Activated CD4-positive, alpha-beta T cell treated with anti-CD3 and anti-CD28 coated beads for 36 hours (primary cell): ENCODE results near the gene CYP19A1. TPM values are rescaled to one million over a fixed set of nuclear protein-coding genes. Genes with fewer than 3 reads are reported as not detected.

Source experiments
- ATAC-seq: fragments of 200-7000 bp; cut with Tn5 transposase; one replicate; pipeline ENCODE4 v1.10.0; 2021; ENCODE audit warnings: mild to moderate bottlenecking, moderate library complexity
- CTCF ChIA-PET: fragments of 350-600 bp; sonication (Branson Sonifier 250); formaldehyde crosslinking; loops from one replicate; lab custom pipeline; 2021; ENCODE audit warnings: antibody characterized with exemption; lab: Charles Lee
- POLR2A ChIA-PET: fragments of 350-600 bp; sonication (Branson Sonifier 250); formaldehyde crosslinking; loops from one replicate; lab custom pipeline; 2021; ENCODE audit warnings: antibody characterized with exemption, inconsistent platforms; lab: Charles Lee
- DNase-seq: peaks from one replicate; pipeline ENCODE4 v3.0.0-alpha.2; 2020
- H3K27ac Mint-ChIP-seq: one replicate; pipeline ENCODE4 v1.8.0; 2021; ENCODE audit warnings: mixed read lengths
- H3K27me3 Mint-ChIP-seq: one replicate; pipeline ENCODE4 v1.8.0; 2021; ENCODE audit warnings: mixed read lengths
- H3K36me3 Mint-ChIP-seq: one replicate; pipeline ENCODE4 v1.8.0; 2021; ENCODE audit warnings: low read depth, mixed read lengths
- H3K4me1 Mint-ChIP-seq: one replicate; pipeline ENCODE4 v1.8.0; 2021; ENCODE audit warnings: mixed read lengths
- H3K4me3 Mint-ChIP-seq: one replicate; pipeline ENCODE4 v1.8.0; 2021; ENCODE audit warnings: mild to moderate bottlenecking, moderate library complexity, mixed read lengths
- H3K9me3 Mint-ChIP-seq: one replicate; pipeline ENCODE4 v1.8.0; 2021; ENCODE audit warnings: low read depth, mixed read lengths
- intact Hi-C, 2 experiments: fragments of 100-400 bp; cut with DNase I in 1 of 2; cut with micrococcal nuclease in 1 of 2; formaldehyde crosslinking; loops; one replicate each; pipeline versions ENCODE4 v1.14.2 to v1.15.1; 2022 to 2024; cut with DNase I, micrococcal nuclease
- total RNA-seq, 2 experiments: library from RNA; stranded (reverse); gene quantifications; one replicate each; pipeline ENCODE4 v1.2.3, GENCODE V29; 2021

CYP19A1 gene
- total RNA-seq, 2 experiments from 2014 or later: not detected

- Mint-ChIP-seq H3K9me3 (no peaks in the 10 kb centered on the region), H3K27me3 (no peaks in the 10 kb centered on the region), H3K27ac (no peak overlapping the region), H3K36me3 (no peaks in the 10 kb centered on the region), H3K4me3 (no peak overlapping the region), H3K4me1 (no peaks in the 10 kb centered on the region)
- CTCF ChIA-PET: no interaction called here
- intact Hi-C loops: no loop called here
- POLR2A ChIA-PET: no interaction called here
- ATAC-seq: no peak
- DNase-seq: no peak
Observed at GRCh38 chr15:51375966-51376640, 37.7 kb upstream of the CYP19A1 start.

- Mint-ChIP-seq H3K27me3 (no peaks in the 10 kb centered on the region), H3K9me3 (no peaks in the 10 kb centered on the region), H3K27ac (no peak overlapping the region), H3K4me1 (no peaks in the 10 kb centered on the region), H3K36me3 (no peaks in the 10 kb centered on the region), H3K4me3 (no peak overlapping the region)
- ChIA-PET POLR2A (no interaction called here), CTCF (interaction anchor here (0.8 kb wide), 1 partner anchor 20 kb away, joined by 3 read pairs; no protein-coding TSS in a partner anchor)
- DNase-seq (no peak), ATAC-seq (no peak)
- intact Hi-C loops: no loop called here
Observed at GRCh38 chr15:51374131-51374530, 35.7 kb upstream of the CYP19A1 start.

- intact Hi-C loops: no loop called here
- no peaks in the 10 kb centered on the region for H3K9me3 Mint-ChIP-seq
- ATAC-seq: no peak
- H3K4me1 Mint-ChIP-seq: no peaks in the 10 kb centered on the region
- no peaks in the 10 kb centered on the region for H3K36me3 Mint-ChIP-seq
- no peaks in the 10 kb centered on the region for H3K27me3 Mint-ChIP-seq
- ChIA-PET CTCF (interaction anchor here (0.7 to 1.7 kb wide), 2 partner anchors 9 to 208 kb away, joined by 3 to 5 read pairs; no protein-coding TSS in a partner anchor), POLR2A (no interaction called here)
- DNase-seq: no peak
- no peak overlapping the region for H3K4me3 Mint-ChIP-seq
- no peak overlapping the region for H3K27ac Mint-ChIP-seq
Observed at GRCh38 chr15:51371266-51371665, 32.9 kb upstream of the CYP19A1 start.

GRCh38 chr15:51369451-51369761 is 31.0 kb upstream of the CYP19A1 start:
- Mint-ChIP-seq H3K4me1 (no peaks in the 10 kb centered on the region), H3K9me3 (no peaks in the 10 kb centered on the region), H3K27me3 (no peaks in the 10 kb centered on the region), H3K4me3 (no peak overlapping the region), H3K27ac (no peak overlapping the region), H3K36me3 (no peaks in the 10 kb centered on the region)
- ATAC-seq: no peak
- CTCF ChIA-PET: interaction anchor here (1.0 to 1.5 kb wide), 2 partner anchors 11 to 31 kb away, joined by 3 to 8 read pairs; no protein-coding TSS in a partner anchor
- intact Hi-C loops: no loop called here
- POLR2A ChIA-PET: no interaction called here
- DNase-seq: no peak

GRCh38 chr15:51368751-51369450 is 30.5 kb upstream of the CYP19A1 start:
- ChIA-PET CTCF (interaction anchor here (1.0 to 1.5 kb wide), 2 partner anchors 11 to 31 kb away, joined by 3 to 8 read pairs; no protein-coding TSS in a partner anchor), POLR2A (no interaction called here)
- no peak overlapping the region for H3K4me3 Mint-ChIP-seq
- no peaks in the 10 kb centered on the region for H3K4me1 Mint-ChIP-seq
- intact Hi-C loops: no loop called here
- no peaks in the 10 kb centered on the region for H3K27me3 Mint-ChIP-seq
- DNase-seq: no peak
- no peaks in the 10 kb centered on the region for H3K9me3 Mint-ChIP-seq
- no peaks in the 10 kb centered on the region for H3K36me3 Mint-ChIP-seq
- ATAC-seq: no peak
- H3K27ac Mint-ChIP-seq: no peak overlapping the region

- DNase-seq (no peak), ATAC-seq (no peak)
- POLR2A ChIA-PET: no interaction called here
- Mint-ChIP-seq H3K27ac (no peak overlapping the region), H3K27me3 (no peaks in the 10 kb centered on the region), H3K36me3 (no peaks in the 10 kb centered on the region), H3K4me1 (no peaks in the 10 kb centered on the region), H3K9me3 (no peaks in the 10 kb centered on the region), H3K4me3 (no peak overlapping the region)
- CTCF ChIA-PET: interaction anchor here (1.0 kb wide), 1 partner anchor 32 kb away, joined by 3 read pairs; no protein-coding TSS in a partner anchor
- intact Hi-C loops: no loop called here
Observed at GRCh38 chr15:51368307-51368706, 29.9 kb upstream of the CYP19A1 start.

GRCh38 chr15:51367322-51367976 is 29.1 kb upstream of the CYP19A1 start:
- no peaks in the 10 kb centered on the region for H3K36me3 Mint-ChIP-seq
- DNase-seq: no peak
- no peak for ATAC-seq
- no peak overlapping the region for H3K4me3 Mint-ChIP-seq
- no peaks in the 10 kb centered on the region for H3K4me1 Mint-ChIP-seq
- no peaks in the 10 kb centered on the region for H3K9me3 Mint-ChIP-seq
- intact Hi-C loops: no loop called here
- no peak overlapping the region for H3K27ac Mint-ChIP-seq
- no peaks in the 10 kb centered on the region for H3K27me3 Mint-ChIP-seq
- ChIA-PET POLR2A (no interaction called here), CTCF (no interaction called here)

- Mint-ChIP-seq H3K36me3 (no peaks in the 10 kb centered on the region), H3K4me1 (no peaks in the 10 kb centered on the region), H3K9me3 (no peaks in the 10 kb centered on the region), H3K27ac (no peak overlapping the region), H3K4me3 (no peak overlapping the region), H3K27me3 (no peaks in the 10 kb centered on the region)
- ChIA-PET CTCF (no interaction called here), POLR2A (no interaction called here)
- DNase-seq: no peak
- no peak for ATAC-seq
- intact Hi-C loops: no loop called here
Observed at GRCh38 chr15:51366920-51367319, 28.5 kb upstream of the CYP19A1 start.

- ChIA-PET CTCF (interaction anchor here (1.3 kb wide), 1 partner anchor 203 kb away, joined by 4 read pairs; no protein-coding TSS in a partner anchor), POLR2A (no interaction called here)
- intact Hi-C loops: no loop called here
Observed at GRCh38 chr15:51366071-51366470, 27.7 kb upstream of the CYP19A1 start.

GRCh38 chr15:51365417-51365816 is 27.0 kb upstream of the CYP19A1 start:
- Mint-ChIP-seq H3K4me3 (no peak overlapping the region), H3K27me3 (no peaks in the 10 kb centered on the region), H3K36me3 (no peaks in the 10 kb centered on the region), H3K9me3 (no peaks in the 10 kb centered on the region), H3K4me1 (no peaks in the 10 kb centered on the region), H3K27ac (no peak overlapping the region)
- ChIA-PET CTCF (interaction anchor here (1.3 kb wide), 1 partner anchor 202 kb away, joined by 4 read pairs; no protein-coding TSS in a partner anchor), POLR2A (no interaction called here)
- intact Hi-C loops: no loop called here
- no peak for DNase-seq
- no peak for ATAC-seq

More at GRCh38 chr15:51366071-51366470, 27.7 kb upstream of the CYP19A1 start:
- DNase-seq (no peak), ATAC-seq (no peak)
- Mint-ChIP-seq H3K27ac (no peak overlapping the region), H3K36me3 (no peaks in the 10 kb centered on the region), H3K4me1 (no peaks in the 10 kb centered on the region), H3K9me3 (no peaks in the 10 kb centered on the region), H3K4me3 (no peak overlapping the region), H3K27me3 (no peaks in the 10 kb centered on the region)

GRCh38 chr15:51363383-51363782 is 25.0 kb upstream of the CYP19A1 start:
- ChIA-PET POLR2A (interaction anchor here (0.7 kb wide), 1 partner anchor 72 kb away, joined by 4 read pairs; no protein-coding TSS in a partner anchor), CTCF (no interaction called here)
- no peaks in the 10 kb centered on the region for H3K36me3 Mint-ChIP-seq
- no peak overlapping the region for H3K4me3 Mint-ChIP-seq
- H3K9me3 Mint-ChIP-seq: no peaks in the 10 kb centered on the region
- intact Hi-C loops: no loop called here
- H3K27ac Mint-ChIP-seq: no peak overlapping the region
- ATAC-seq (no peak), DNase-seq (no peak)
- no peaks in the 10 kb centered on the region for H3K27me3 Mint-ChIP-seq
- no peaks in the 10 kb centered on the region for H3K4me1 Mint-ChIP-seq
